ENCODE results near the gene NELFB.
"Not testable (repeated sequence)": the region's sequence is repeated elsewhere in the genome, so short reads cannot be mapped to it uniquely, and the experiment has no call there.

Gene NELFB

DNA sequence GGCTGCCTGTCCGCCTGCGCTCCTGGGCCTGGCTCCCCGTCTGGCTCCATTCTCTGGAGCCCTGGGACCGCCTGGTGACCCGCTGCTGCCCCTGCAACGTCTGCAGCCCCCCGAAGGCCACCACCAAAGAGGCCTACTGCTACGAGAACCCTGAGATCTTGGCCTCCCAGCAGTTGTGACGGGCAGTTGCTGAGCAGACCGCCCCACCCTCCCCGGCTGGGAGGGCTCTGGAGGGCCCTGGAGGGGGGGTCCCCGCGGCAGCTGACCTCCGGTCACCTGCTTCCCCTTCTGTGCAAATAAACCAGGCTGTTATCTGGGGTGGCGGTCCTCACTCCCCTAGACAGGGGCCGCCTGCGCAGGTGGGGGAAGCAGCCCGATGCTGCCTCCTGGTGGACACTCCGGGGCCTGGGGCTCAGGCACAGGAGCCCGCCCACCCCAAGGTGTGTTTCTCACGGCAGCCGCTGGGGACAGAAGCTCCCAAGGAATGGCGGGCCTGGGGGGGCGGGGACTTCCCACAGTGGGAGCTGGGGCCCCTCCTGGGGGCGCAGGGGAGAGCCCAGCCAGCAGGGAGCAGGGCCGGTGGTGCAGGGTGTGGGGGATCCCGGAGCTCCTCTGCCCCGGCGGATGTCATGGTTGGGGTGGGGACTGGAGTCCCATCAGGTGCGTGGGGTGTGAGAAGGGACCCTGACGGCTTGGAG lies 18.7 kb upstream of the NELFB start:
- peak; percentile 90 for DNase-seq

DNA sequence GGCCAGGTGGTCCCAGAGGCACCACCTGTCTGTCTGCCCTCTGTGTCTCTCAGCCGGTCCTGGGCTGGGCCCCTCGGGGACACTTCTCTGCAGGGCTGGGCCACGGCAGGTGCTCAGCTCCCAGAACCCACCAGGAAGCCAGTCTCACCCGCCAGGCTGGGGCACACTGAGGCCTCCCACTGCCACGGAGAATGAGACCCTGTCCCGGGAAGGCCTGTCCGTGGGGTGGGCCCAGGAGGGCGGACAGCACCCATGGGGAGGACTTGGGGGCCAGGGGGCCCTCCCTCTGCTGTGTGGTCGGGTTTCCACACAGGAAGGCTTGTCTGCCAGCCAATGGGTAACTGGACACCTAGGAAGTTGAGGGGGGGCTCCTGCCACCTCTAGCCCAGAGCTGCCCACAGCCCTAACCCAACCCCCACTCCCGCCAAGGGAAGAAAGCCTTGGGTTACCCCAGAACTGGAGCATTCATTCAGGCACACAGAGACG lies 18.1 kb upstream of the NELFB start:
- DNase-seq = no peak

DNA sequence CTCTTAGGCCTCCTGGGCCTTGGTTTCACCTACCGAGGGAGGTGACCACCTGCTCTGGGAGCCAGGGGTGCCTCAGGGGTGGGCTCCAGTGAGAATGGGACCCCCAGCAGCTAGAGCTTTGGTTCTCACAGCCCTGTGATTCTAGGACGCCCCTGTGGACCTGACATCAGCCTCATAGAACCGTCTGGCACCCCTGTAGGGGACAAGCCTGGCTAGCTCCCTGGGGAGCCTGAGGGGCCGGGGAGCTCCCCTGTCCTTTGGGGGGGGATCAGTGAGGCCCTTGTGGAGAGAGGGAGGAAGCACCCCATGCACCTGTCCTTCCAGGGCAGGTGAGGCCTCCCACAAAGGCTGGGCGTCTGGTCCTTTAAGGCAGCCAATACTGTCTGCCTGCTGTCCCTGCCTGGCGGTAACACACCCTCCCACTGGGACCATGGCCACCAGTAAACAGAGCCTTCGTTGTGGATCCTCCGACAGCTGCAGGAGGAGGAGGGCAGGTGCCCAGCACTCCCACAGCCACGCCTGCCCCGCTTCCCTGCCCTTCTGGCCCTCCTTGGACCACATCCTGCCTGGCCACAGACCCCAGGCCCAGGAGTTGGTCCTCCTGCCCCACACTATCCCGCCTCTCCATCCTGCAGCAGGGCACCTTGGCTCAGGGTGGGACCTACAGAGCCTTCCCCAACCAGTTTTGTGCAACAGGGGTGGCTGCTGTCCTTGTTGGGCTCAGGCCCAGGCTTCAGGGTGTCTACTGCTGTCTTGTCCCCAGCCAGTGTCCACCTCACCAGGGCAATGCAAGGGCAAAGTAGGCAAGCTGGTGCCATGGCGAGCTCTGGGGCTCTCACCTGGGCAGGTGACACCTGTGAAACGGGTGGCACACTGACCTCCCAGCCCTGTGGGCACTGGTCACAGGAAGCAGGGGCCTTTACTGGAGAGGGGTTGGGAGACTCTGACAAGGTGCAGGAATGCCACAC lies 17.1 kb upstream of the NELFB start:
- DNase-seq = no peak

DNA sequence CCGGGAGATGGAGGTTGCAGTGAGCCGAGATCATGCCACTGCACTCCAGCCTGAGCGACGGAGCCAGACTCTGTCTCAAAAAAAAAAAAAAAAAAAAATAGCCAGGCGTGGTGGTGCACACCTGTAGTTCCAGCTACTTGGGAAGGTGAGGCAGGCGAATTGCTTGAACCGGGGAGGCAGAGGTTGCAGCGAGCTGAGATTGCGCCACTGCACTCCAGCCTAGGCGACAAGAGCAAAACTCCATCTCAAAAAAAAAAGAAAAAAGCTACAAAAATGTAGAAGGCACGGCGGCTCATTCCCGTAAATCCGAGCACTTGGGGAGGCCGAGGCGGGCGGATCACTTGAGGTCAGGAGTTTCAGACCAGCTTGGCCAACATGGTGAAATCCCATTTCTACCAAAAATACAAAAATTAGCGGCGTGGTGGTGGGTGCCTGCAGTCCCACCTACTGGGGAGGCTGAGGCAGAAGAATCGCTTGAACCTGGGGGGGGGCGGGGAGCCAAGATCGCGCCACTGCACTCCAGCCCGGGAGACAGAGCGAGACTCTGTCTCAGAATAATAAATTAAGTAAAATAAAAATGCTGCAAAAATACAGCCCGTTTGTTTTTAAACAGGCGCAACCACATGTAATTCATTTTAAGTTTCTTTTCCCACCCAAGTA lies 15.5 kb upstream of the NELFB start:
- DNase-seq = not testable (repeated sequence)

DNA sequence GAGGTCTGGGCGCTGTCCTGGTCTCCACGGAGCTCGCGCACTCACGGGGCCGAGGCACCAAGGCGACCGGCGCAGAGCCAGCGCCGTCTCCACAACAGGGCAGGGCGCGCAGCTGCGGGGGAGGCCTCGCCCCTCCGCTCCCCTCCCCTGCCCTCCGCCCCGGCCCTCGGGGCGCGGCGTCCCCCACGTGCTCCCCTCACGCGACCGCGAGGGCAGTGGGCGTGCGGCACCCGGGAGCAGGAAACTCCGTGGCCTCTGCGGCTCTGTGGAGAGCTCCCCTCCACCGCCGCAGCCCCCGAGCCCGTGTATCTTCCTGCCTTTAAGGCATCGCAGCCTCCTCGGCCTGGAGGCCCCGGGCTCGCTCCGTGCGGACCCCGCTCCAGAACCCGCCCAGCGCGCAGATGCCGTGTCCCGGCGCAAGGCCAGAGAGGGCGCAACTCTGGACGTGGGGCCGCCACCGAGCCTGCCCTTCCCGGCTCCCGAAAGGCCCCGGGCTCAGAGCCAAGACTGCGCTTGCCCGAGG lies 14.7 kb upstream of the NELFB start:
- DNase-seq = peak; percentile 65

DNA sequence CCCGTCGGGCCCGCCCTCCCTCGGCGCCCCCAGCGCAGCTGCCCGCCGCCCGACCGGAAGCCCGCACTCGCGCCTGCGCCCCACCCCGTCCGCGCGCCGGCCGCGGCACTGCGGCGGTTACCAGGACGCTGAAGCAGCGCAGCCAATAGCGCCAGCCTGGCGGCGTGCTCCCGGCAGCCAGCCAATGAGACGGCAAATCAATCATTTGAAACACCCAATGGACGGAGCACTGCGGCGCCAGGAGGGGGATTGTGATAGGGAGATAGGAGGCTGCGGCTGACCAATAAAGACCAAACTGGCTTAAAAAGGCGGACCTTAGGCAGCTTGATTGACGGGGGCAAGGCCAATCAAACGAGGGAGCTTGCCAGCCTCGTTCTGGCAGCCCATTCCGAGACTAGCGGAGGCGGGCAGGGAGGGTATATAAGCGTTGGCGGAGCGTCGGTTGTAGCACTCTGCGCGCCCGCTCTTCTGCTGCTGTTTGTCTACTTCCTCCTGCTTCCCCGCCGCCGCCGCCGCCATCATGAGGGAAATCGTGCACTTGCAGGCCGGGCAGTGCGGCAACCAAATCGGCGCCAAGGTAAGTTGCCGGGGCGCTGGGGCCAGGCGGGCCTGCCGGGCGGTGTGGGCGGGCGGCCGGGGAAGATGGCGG lies 14.2 kb upstream of the NELFB start, which contains the start of gene TUBB4B:
Gene TUBB4B (plus strand): TSS at position 447 of the 649 bp plus-strand sequence. CDS start 74 bp downstream, at position 521.
- DNase-seq = peak; percentile 94

DNA sequence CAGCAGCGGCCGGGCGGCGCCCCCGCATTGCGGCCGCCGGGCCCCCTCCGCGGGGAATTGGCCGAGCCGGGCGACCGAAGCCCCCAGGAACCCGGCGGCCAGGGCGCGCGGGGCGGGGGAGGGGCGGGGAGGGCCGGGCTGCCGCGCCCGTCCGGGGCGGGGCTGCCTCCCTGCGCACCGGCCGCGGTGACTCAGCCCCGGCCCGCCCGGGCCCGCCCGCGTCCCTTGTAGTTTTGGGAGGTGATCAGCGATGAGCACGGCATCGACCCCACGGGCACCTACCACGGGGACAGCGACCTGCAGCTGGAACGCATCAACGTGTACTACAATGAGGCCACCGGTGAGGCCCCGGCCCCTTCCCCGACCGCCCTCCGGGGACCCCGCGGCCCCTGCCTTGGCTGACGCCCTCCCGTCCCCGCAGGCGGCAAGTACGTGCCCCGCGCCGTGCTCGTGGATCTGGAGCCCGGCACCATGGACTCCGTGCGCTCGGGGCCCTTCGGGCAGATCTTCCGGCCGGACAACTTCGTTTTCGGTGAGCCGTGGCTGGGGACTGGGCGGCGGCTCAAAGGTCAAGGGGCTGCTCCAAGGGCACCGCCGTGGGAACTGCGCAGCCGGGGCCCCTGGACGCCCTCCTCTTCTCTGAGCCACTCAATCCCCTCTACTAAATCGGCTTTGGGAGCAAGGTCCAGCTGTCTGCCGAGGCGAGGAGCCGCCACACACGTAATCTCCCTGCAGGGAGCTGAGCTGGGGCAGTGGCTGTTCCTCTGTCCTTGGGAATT lies 13.4 kb upstream of the NELFB start:
- peak; percentile 64 for DNase-seq

DNA sequence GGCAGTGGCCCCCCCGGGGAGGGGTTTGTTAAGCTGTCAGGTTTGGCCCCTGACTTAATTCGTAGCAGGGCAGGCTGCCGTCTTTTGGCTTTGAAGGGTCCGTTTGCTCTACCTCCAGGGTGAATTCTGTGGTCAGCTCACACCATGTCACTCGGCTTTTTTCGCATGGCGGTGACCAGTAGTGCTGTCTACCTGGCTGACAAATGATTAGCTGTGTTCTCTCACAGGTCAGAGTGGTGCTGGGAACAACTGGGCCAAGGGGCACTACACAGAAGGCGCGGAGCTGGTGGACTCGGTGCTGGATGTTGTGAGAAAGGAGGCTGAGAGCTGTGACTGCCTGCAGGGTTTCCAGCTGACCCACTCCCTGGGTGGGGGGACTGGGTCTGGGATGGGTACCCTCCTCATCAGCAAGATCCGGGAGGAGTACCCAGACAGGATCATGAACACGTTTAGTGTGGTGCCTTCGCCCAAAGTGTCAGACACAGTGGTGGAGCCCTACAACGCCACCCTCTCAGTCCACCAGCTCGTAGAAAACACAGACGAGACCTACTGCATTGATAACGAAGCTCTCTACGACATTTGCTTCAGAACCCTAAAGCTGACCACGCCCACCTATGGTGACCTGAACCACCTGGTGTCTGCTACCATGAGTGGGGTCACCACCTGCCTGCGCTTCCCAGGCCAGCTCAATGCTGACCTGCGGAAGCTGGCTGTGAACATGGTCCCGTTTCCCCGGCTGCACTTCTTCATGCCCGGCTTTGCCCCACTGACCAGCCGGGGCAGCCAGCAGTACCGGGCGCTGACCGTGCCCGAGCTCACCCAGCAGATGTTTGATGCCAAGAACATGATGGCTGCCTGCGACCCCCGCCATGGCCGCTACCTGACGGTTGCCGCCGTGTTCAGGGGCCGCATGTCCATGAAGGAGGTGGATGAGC lies 12.6 kb upstream of the NELFB start:
- no peak for DNase-seq

DNA sequence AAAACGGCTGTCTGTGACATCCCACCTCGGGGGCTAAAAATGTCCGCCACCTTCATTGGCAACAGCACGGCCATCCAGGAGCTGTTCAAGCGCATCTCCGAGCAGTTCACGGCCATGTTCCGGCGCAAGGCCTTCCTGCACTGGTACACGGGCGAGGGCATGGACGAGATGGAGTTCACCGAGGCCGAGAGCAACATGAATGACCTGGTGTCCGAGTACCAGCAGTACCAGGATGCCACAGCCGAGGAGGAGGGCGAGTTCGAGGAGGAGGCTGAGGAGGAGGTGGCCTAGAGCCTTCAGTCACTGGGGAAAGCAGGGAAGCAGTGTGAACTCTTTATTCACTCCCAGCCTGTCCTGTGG lies 11.9 kb upstream of the NELFB start:
- not testable (repeated sequence) for DNase-seq

DNA sequence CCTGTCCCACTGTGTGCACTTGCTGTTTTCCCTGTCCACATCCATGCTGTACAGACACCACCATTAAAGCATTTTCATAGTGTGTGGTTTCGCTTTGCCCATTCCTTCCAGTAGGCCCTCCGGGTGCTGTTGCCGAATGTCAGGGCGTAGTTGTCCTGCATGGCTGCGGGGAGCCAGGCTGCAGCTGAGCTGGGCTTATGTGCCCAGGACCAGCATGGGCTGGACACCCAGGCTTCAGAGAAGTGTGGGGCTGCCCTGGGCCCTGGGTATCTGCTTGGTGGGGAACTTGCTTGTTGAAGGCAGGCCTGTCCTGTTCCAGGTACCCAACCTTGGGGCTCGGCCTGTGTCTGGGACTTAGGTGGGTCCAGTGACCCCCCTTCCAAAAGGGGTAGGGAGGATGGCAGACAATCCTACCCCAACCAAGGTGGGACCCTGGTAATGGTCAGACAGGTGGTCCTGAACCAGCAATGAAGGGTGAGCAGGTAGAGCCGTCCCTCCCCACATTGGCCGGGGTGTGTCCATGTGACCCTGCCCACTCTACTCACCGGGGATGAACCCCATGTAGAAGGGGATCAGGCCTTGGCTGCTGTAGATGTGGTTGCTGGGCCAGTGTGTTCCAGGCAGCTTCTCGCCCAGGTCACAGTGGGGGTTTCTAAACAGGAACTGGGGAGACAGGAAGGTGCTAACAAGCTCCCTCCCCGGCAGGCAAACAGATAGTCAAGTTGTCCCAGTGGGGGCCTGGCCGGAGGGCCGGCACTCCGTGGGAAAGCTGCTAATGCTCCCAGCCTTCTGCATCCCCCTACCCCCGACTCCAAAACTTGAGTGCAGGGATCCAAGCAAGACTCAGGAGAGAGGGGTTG lies 11.3 kb upstream of the NELFB start:
- no peak for DNase-seq

DNA sequence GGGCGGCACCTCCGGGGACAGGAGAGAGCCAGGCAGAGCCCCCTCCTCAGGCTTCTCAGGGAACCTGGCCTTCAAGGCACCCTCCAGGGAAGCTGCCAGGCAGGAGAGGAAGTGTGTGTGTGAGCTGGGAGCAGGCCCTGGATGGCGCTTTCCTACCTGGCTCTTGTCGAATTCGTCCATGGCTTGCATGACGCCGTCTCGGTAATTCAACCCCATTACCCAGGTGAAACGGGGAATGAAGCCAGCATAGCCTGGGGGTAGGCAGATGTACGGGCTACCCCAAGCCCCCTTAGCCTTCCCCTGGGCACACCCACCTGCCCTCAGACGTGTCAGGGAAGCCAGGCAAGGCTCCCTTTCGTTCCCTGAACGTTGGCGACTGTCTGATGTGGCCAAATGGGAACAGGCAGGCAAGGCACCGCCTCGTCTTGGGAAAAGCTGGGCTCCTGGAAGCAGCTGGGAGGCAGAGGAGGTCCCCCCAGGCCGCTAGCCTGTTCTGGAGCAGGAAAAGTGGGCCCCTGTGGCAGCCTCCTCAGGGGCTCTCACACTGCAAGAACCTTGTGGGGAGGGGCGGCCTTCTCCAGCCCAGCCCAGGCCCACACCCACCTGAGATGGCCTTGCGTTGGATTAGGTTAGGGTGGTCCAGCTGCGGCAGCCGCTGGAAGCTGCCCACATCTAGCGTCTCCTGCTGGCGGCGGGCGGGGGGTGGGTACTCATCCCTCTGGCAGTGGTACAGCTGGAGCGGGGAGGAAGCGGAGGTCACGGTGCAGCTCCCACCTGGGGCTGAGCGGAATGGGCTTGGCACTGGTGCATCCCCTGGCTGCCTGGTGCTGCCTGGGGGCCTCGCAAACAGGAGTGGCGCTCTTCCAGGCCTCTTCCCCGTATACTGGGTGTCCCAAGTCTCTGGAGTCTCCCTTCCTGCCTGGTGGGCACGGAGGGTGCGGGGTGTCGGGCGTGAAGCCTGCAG lies 10.4 kb upstream of the NELFB start:
- no peak for DNase-seq

DNA sequence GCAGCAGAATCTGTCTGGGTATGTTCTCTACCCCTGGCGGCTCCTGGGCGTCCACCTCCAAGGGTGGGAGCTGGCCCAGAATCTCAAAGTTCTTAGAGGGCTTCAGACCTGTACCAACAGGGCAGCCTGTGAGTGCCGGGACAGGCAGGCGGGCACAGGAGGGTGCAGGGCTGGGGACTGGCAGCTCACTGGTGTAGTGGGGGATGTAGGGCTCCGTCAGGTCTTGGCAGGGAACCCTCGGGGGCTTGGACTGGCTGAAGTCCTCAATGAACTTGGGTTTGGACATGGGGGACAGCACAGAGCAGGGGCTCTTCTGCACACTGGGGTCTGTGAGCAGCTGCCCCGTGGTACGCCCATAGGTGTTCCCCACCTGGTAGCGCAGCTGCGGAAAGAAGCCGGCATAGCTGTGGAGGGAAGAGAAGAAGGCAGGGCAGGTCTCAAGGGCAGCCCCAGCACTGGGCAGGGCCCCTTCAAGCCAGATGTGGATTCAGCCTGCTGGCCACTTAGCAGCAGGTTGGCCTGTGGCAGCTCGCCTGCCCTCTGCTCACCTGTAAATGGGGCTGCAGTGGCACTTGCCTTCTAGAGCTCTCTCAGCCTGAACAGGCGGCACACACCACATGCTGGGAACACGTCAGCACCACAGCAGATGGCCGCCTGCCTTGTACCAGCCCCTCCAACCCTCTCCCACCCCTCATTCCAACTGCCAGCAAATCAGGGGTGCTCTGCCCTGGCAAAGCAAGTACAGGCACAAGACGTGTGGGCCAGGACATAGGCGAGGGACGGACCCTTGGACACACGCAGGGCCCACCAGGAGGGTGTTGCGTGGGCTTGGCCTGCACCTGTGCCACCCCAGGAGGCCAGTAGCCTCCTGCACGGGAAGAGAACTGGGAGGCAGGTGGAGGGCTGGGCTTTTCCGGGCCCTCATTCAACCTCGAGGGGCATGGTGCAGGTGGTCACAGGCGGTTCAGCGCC lies 9.4 kb upstream of the NELFB start:
- DNase-seq = no peak

DNA sequence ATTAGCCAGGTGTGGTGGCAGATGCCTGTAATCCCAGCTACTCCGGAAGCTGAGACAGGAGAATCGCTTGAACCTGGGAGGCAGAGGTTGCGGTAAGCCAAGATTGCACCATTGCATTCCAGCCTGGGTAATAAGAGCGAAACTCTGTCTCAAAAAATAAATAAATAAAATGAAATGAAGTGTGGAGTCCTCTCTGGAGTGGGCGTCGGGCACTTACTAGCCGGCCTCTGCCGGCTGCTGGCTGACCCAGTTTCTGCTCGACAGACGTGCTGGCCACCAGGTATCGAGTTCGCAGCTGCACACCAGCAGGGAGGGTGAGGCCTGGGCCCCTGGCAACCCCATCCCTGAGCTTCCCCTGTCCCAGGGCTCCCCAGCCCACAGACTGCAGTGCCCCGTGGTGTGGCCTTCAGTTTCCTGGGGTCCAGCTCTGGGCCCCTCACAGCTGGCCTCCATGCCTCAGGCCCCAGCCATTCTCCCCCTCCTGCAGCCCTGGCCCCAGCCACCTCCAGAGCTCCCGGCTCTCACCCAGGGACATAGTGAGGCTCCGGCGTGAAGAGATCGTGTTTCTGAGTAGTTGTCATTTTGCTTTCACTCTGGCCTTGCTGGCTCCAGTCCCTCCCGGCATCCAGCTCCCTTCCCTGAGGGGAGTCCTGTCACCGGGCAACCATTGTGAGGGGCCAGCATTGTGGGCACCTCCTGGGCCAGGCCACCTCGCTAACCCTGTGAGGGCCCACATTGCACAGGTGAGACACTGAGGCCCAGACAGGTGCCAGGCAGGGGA lies 7.8 kb upstream of the NELFB start:
- DNase-seq = no peak

DNA sequence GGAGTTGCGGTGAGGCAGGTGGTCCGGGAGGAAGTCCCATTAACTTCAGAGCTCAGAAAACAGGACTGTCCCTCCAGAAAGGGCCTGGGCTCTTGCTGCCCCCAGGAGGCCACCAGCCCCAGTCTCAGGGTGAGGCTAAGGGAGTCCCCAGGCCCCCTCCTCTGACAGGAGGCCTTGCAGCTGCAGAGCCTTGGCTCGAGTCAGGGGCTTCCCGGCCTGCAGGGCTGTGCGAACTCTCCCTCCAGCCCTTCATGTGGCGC lies 7.3 kb upstream of the NELFB start:
- DNase-seq = no peak

DNA sequence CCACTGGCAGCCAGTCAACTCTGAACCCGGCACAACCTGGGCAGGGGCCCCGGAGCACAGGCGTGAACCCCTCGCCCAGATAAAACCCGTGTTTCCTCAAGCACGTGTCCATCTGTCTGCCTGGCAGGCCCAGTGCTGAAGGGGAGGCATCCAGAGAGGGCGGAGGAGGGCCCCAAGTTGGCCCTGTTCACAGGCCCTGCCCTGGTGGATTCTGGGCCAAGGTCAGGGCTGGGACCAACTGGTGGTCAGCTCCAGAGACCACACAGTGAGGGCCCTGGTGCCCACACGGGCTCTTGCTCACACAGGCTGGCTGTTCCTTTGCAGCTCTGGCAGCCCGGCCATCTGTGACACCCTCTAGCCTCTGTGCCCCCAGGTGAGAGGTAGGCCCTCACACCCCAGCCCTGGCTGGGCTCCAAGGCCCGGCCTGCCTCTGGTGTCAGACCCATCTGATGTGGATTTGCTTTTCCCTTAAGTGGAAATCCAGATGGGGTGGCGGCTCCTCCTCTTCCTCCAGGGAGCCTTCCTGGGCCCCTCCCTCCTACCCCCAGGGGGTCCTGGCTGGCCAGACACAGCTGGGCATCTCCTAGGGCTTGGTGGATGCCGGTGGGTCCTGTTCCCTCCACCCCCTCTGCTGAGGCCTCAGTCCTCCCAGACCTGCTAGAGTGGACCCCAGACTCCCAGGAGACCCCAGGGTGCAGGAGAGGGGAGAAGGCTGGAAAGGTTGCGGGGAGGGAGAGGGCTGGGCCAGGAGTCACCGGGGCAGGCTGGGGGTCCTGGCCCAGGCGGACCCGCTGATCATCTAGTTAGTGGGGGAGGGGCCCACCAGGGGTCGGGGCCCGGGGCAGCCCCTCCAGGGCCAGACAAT lies 4.6 kb upstream of the NELFB start:
- no peak for DNase-seq

DNA sequence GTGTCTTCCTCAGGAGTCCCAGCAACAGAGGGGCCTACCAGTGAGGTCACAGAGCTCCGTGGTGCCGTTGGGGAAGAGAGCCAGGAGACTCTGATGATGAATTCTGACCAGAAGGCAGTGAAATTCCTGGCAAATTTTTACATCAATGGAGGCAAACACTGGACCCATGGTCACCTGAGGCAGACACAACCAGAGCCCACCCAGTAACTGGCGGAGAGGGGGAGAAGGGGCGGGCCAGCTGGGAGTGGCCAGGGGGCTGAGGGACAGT lies 4.0 kb upstream of the NELFB start, which contains the start of gene STPG3:
Gene STPG3 (plus strand): TSS at position 93 of the 268 bp plus-strand sequence. CDS start 1 bp downstream, at position 94.
- no peak for DNase-seq
